Activated B cell treated with CpG ODN at 0.5 μM for 24 hours (primary cell): Measurements from ENCODE around the gene CD274. TPM values are rescaled to one million over a fixed set of nuclear protein-coding genes. Genes with fewer than 3 reads are reported as not detected.
A peak's percentile ranks its signal among the peaks of the same experiment; 100 is the strongest.

Experiments
- ATAC-seq: fragments of 200-7000 bp; cut with Tn5 transposase; one replicate; pipeline ENCODE4 v1.10.0; 2021; ENCODE audit warnings: low read depth, mild to moderate bottlenecking, moderate library complexity
- CTCF ChIA-PET: fragments of 350-600 bp; sonication (Branson Sonifier 250); formaldehyde crosslinking; loops from one replicate; lab custom pipeline; 2021; ENCODE audit warnings: antibody characterized with exemption; lab: Charles Lee
- POLR2A ChIA-PET: fragments of 350-600 bp; sonication (Branson Sonifier 250); formaldehyde crosslinking; loops from one replicate; lab custom pipeline; 2021; ENCODE audit warnings: antibody characterized with exemption; lab: Charles Lee
- DNase-seq: peaks from one replicate; pipeline ENCODE4 v3.0.0; 2022
- H3K27ac Mint-ChIP-seq: one replicate; pipeline ENCODE4 v1.8.0; 2020; ENCODE audit warnings: mixed read lengths
- H3K27me3 Mint-ChIP-seq: one replicate; pipeline ENCODE4 v1.8.0; 2021; ENCODE audit warnings: mixed read lengths
- H3K36me3 Mint-ChIP-seq: one replicate; pipeline ENCODE4 v1.8.0; 2021; ENCODE audit warnings: low read depth, mixed read lengths
- H3K4me1 Mint-ChIP-seq: one replicate; pipeline ENCODE4 v1.8.0; 2021; ENCODE audit warnings: mixed read lengths
- H3K4me3 Mint-ChIP-seq: one replicate; pipeline ENCODE4 v1.8.0; 2020; ENCODE audit warnings: mild to moderate bottlenecking, mixed read lengths
- H3K9me3 Mint-ChIP-seq: one replicate; pipeline ENCODE4 v1.8.0; 2020; ENCODE audit warnings: mixed read lengths
- CTCF ChIP-seq: fragments of 200-600 bp; IDR thresholded peaks from one replicate; pipeline ENCODE4 v1.8.0; 2022; ENCODE audit warnings: antibody characterized with exemption, mild to moderate bottlenecking
- intact Hi-C: fragments of 100-400 bp; cut with micrococcal nuclease; formaldehyde crosslinking; loops from one replicate; pipeline ENCODE4 v1.15.1; 2024
- total RNA-seq: library from RNA; stranded (reverse); gene quantifications from 2 replicates; pipeline ENCODE4 v1.2.3, GENCODE V29; 2022

Gene CD274
- 47.4 and 48.9 TPM in 2 replicates for total RNA-seq

DNA sequence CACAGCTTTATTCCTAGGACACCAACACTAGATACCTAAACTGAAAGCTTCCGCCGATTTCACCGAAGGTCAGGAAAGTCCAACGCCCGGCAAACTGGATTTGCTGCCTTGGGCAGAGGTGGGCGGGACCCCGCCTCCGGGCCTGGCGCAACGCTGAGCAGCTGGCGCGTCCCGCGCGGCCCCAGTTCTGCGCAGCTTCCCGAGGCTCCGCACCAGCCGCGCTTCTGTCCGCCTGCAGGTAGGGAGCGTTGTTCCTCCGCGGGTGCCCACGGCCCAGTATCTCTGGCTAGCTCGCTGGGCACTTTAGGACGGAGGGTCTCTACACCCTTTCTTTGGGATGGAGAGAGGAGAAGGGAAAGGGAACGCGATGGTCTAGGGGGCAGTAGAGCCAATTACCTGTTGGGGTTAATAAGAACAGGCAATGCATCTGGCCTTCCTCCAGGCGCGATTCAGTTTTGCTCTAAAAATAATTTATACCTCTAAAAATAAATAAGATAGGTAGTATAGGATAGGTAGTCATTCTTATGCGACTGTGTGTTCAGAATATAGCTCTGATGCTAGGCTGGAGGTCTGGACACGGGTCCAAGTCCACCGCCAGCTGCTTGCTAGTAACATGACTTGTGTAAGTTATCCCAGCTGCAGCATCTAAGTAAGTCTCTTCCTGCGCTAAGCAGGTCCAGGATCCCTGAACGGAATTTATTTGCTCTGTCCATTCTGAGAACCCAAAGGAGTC lies at the start of gene CD274:
Gene CD274 (plus strand): TSS at position 184 of the 733 bp plus-strand sequence. CDS start 5,572 bp downstream, outside the sequence.
- Mint-ChIP-seq H3K9me3 (no peaks in the 10 kb centered on the region), H3K4me1 (peaks cover 75% of the 10 kb centered on the region), H3K27me3 (no peaks in the 10 kb centered on the region), H3K4me3 (peak within 1 kb of the TSS; percentile 95), H3K36me3 (peaks cover 23% of the 10 kb centered on the region), H3K27ac (peak within 1 kb of the TSS; percentile 96)
- no peak for TF ChIP-seq CTCF
- ChIA-PET CTCF (interaction anchor here (0.7 to 4.6 kb wide), 27 partner anchors 8 to 691 kb away, joined by 3 to 90 read pairs (median 5); partner anchors contain the start of genes INSL6, PDCD1LG2, PLGRKT and RIC1), POLR2A (interaction anchor here (0.5 to 5.5 kb wide), 20 partner anchors 9 to 382 kb away, joined by 3 to 178 read pairs (median 5); partner anchors contain the start of genes ERMP1, PDCD1LG2, PLGRKT and RIC1)
- DNase-seq (peak; percentile 76), ATAC-seq (peak; percentile 83)
- intact Hi-C loops: loop anchor here (1.0 to 5.0 kb wide), 8 partner anchors 12 to 267 kb away; partner anchors contain the start of gene PDCD1LG2

DNA sequence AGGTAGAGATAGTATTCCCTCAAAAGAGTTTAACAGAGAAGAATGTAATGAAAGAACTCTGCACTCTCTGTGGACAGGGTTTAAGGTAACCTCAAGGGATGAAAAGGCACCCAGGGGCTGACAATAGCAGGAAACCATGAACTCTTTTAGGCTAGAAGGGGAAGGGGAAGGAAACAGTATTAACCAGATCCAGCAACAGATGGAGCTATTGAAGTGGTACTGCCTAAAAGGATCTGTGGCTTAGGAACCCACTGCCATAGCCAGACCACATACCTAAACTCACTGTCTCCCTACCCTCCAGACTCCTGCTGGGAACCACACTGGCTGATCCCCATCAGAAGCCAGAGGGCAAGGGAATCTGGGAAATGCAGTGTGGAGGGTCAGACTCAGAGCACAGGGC lies 48.1 kb upstream of the CD274 start:
- Mint-ChIP-seq H3K9me3 (peaks cover 11% of the 10 kb centered on the region), H3K27me3 (no peaks in the 10 kb centered on the region), H3K4me3 (no peak overlapping the region), H3K36me3 (peaks cover 14% of the 10 kb centered on the region), H3K4me1 (peaks cover 10% of the 10 kb centered on the region), H3K27ac (no peak overlapping the region)
- DNase-seq (no peak), ATAC-seq (no peak)
- POLR2A ChIA-PET: no interaction called here
- intact Hi-C loops: no loop called here
- CTCF ChIA-PET: no interaction called here
- no peak for TF ChIP-seq CTCF

DNA sequence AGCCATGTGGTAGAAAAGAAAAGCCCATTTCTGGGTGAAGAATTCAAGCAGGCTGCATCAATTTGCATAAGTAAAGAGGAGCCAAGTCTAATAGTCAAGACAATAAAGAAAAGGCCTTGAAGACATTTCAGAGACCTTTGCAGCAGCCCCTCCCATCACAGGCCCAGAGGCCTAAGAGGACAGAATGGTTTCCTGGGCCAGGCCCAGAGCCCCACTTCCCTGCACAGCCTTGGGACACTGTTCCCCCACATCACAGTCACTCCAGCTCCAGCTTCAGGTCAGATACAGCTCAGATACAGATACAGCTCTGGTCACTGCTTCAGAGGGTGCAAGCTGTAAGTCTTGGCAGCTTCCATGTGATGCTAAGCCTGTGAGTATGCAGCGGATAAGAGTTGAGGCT lies 41.7 kb upstream of the CD274 start:
- Mint-ChIP-seq H3K27me3 (no peaks in the 10 kb centered on the region), H3K27ac (no peak overlapping the region), H3K36me3 (peaks cover 48% of the 10 kb centered on the region), H3K9me3 (peaks cover 24% of the 10 kb centered on the region), H3K4me3 (no peak overlapping the region), H3K4me1 (no peaks in the 10 kb centered on the region)
- ChIA-PET POLR2A (no interaction called here), CTCF (no interaction called here)
- ATAC-seq (no peak), DNase-seq (no peak)
- no peak for TF ChIP-seq CTCF
- intact Hi-C loops: no loop called here

DNA sequence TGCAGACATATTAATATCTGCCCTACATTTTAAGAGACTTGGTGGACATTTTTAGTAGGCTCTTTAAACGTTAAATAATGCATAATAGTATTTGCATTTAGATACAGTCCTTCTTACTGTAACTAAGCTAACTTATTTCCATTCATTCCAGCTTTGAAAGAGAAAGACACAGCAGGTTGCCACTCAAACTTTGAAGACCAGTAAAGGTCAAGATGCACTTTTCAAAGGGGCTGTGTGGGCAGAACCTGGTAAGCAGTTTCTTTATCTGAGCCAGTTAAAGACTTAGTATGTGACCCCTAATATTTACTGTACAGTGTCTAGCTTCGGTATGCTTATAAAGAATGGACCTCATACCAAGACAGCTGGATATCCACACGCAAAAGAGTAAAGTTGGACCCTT lies 33.4 kb upstream of the CD274 start:
- ATAC-seq (no peak), DNase-seq (no peak)
- intact Hi-C loops: no loop called here
- CTCF ChIA-PET: no interaction called here
- Mint-ChIP-seq H3K27ac (no peak overlapping the region), H3K4me3 (no peak overlapping the region), H3K36me3 (peaks cover 40% of the 10 kb centered on the region), H3K27me3 (no peaks in the 10 kb centered on the region), H3K9me3 (peaks cover 5% of the 10 kb centered on the region), H3K4me1 (peaks cover 12% of the 10 kb centered on the region)
- POLR2A ChIA-PET: interaction anchor here (0.6 to 1.2 kb wide), 3 partner anchors 20 to 111 kb away, joined by 4 to 14 read pairs (median 6); no protein-coding TSS in a partner anchor
- TF ChIP-seq CTCF: no peak

DNA sequence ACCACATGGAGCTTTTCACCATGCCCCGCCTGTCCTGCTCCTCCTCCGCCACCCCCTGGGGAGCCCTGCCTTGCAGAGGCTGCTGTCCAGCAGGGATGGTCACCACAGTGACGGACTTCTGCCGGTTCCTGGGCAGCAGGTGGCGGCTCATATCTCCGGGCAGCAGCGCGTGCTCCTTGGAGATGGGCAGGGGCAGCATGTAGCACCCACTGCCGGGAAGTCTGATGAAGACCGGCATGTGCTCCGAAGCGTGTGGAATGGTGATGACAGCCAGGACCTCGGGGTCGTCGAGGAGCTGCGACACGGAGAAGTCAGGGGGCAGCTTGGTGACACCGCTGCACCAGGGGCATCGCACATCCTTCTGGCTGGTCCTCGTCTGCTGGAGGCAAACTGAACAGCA lies 31.9 kb upstream of the CD274 start:
- ATAC-seq (no peak), DNase-seq (no peak)
- ChIA-PET POLR2A (no interaction called here), CTCF (interaction anchor here (1.0 kb wide), 1 partner anchor 678 kb away, joined by 3 read pairs; the partner anchor contains the start of gene AK3)
- Mint-ChIP-seq H3K36me3 (peaks cover 29% of the 10 kb centered on the region), H3K27me3 (no peaks in the 10 kb centered on the region), H3K4me1 (peaks cover 12% of the 10 kb centered on the region), H3K4me3 (no peak overlapping the region), H3K27ac (no peak overlapping the region), H3K9me3 (peaks cover 3% of the 10 kb centered on the region)
- intact Hi-C loops: no loop called here
- no peak for TF ChIP-seq CTCF
